Hematopoietic multipotent progenitor cell (in vitro differentiated cells): ENCODE results near the gene RNF17. TPM values are rescaled to one million over a fixed set of nuclear protein-coding genes. Genes with fewer than 3 reads are reported as not detected.
A peak's percentile ranks its signal among the peaks of the same experiment; 100 is the strongest.

Experiments
- DNase-seq, 3 donors: peaks; one replicate each; pipeline ENCODE4 v3.0.0-alpha.2; 2011 to 2015; ENCODE audit warnings: low read depth in 2 of 3, low spot score in 2 of 3
- total RNA-seq: library from RNA; depleted of rRNA; stranded (reverse); fragments of >200 nt; gene quantifications from one replicate; pipeline ENCODE4 v1.2.3, GENCODE V29; 2012

The RNF17 gene
- total RNA-seq, 1 donor = not detected

DNA sequence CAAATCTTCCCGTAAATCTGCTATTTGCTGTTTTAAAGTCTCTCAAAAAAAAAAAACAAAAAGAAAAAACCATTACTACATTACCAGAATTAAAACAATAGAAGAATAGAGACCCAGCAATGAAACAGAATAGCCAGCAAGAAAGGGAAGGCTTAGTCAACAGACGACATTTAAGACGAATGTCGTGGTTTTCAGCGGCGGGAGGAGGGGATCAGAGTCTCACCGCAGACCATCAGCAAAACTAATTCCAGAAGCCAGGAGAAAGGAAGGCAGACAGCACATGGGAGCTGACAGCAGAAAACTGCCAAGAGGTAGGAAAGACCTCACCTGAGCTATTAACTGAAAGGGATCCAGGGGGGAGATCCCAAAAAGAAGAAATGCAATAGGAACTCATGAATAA is 128.9 kb downstream of the RNF17 start:
- DNase-seq = no peak

- DNase-seq = no peak
These were observed 129.9 kb downstream of the RNF17 start for GRCh38 chr13:24893863-24894262.

DNA sequence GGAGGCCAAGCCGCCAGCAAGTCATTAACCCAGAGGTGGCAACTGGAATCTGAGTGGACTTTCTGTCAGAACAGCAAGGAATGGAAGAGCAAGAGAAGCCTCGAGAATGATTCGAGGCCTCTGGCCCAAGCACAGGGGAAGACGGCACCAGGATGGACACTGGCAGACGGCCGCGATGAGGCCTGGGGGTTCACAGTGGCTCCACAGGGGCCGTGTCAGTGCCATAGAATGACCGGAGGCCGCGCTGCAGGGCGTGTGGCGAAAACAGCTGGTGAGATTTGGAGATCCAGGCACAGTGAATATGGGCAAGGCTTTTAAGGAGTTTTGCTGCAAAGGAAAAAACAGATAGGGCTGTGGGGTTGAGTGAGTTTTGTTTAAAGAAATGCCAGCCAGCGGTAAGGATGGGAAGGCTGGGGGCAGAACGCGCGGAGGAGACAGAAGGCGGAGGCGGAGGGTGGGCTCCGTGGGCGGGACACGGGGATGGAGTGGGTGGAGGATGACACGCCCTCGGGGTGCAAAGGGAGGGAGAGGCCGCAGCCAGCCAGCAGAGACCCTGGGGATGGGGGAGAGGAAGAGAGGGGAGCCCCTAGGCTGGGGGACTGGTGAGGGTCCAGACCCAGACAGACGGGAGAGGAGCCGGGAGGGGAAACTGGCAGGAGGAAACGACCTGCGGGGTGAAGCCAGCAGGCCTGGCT is 130.5 kb downstream of the RNF17 start:
- DNase-seq = no peak

DNA sequence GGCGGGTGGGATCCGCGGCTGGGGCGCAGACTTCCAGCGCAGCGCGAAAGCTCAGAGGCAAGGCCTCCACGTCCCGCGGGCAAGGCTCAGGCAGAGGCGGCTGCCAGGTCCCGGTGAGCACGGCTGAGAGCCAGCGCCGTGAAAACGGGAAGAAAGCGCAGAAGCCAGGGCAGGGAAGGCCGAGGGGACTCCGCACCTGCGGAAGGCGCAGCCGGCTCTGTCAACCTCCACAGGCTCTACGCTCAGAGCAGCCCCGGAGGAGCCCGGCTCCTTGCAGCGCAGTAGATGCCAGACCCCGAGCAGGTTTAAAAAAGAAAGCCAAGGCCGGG is 131.0 kb downstream of the RNF17 start:
- DNase-seq = no peak

GRCh38 chr13:24896061-24896460 is 132.1 kb downstream of the RNF17 start:
- DNase-seq = no peak

GRCh38 chr13:24897293-24897692 is 133.3 kb downstream of the RNF17 start:
- DNase-seq = no peak

DNA sequence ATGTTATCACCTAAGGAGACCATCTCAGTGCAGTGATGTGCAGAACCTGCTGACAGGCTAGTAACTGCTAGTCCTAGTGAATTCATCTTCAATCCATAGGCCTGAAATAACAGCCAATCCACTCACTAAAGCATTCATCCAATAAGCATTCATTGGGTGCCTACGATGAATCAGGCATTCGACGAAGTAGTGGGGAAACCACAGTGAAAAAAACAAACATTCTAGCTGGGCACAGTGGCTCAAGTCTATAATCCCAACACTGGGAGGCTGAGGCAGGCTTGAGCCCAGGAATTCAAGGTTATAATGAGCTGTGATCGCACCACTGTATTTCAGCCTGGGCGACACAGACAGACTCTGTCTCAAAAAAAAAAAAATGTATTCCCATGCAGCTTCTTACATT is 135.6 kb downstream of the RNF17 start:
- DNase-seq = no peak

GRCh38 chr13:24900507-24900906 is 136.5 kb downstream of the RNF17 start:
- peak in 1 of 3 donors; percentile 15 for DNase-seq

- no peak for DNase-seq
These were observed 141.3 kb downstream of the RNF17 start for GRCh38 chr13:24905242-24905641.

- no peak for DNase-seq
These were observed 142.3 kb downstream of the RNF17 start for GRCh38 chr13:24906268-24906667.

DNA sequence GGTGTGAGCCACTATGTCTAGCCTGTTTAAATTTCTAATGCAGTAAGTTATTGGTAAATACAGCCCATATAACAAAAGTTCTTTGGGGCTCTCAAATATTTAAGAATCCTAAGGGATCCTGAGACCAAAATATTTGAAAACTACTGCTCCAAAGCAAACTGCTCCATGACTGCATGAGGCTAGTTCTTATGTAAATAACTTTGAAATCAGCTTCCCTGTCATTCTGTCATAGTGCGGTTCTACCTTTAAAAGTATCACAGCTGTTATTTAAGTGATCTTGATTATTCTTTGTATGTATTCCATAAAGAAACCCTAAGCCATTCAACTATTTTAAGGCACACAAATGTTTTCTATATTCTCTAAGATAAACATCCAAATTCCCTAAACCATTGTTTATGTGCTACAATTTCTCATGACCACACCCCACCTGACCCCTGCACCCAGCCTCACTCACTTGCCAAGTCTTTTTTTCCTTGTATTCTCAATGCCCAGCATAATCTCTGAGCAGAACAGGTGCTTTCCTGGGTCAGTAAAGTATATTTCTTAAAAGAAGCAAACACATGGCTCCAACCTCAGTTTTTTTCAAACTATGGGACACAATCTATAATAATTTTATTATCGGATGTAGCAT is 146.6 kb downstream of the RNF17 start:
- DNase-seq = no peak

DNA sequence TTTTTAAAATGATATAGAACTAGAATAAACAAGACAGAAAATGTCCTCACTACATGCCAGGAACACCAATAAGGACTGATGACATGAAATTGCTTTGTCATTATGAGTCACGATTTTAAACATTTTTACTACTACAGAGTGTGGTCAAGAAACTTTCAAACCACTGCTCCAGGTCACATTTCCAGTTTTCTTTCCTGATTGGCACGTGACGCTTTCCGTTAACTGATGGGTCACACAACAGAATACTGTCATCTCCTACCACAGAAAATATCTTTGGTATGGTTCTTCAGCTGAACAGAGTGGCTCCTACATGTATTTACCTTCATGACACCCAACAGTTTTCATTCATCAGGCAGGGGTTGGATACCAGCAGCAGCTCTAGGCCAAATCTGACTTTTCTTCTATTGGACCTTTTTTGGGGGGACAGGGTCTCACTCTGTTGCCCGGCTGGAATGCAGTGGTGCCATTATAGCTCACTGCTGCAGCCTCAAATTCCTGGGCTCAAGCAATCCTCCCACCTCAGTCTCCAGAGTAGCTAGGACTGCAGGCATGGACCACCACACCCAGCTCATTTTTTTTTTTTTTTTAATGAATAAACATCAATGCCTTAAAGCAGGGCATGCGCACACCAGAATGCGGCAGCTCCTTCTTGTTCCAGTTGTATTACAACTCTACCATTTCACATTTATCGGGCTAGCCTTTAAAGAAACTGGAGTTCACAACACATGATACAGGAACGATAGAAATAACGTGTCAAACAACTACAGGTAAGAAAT is 147.4 kb downstream of the RNF17 start:
- peak in 2 of 3 donors; percentile 50 to 58 for DNase-seq

GRCh38 chr13:24916464-24916863 is 152.5 kb downstream of the RNF17 start:
- DNase-seq = no peak

DNA sequence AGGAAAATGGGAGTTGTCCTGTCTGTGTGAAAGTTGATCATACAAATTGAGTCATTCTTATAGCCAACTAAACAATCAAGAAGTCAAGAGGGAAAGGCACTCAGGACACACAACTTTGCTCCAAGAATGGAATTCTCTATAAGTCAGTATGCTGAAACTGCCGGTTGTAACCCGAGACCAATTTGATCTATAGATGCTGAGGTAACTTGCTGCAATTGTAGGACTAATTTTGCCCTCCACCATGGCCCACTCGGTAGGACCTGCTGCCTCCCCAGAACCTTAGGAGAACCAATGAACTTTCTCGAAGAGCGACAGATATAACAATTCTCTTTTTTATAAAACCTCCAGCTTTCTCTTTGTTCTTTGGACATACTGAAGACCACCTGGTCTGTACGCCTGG is 157.0 kb downstream of the RNF17 start:
- no peak for DNase-seq

GRCh38 chr13:24921881-24922280 is 157.9 kb downstream of the RNF17 start:
- DNase-seq = no peak

DNA sequence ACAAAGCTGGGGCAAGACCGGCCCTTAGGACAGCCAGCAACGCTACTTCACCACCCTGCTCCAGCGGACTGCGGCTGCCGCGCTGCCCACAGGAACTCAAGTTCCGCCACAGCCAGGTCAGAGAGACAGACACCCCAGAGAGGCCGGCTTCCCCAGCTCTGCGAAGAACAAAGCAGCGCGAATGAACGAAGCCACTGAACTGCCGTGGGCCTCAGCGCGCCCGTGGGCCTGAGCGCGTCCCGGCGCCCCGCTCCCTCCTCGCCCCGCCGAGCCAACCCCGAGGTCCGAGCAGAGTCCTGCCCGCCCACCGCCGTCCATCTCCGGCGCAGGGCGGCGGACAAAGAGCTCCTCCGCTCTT is 158.4 kb downstream of the RNF17 start:
- DNase-seq = peak in 1 of 3 donors; percentile 7

DNA sequence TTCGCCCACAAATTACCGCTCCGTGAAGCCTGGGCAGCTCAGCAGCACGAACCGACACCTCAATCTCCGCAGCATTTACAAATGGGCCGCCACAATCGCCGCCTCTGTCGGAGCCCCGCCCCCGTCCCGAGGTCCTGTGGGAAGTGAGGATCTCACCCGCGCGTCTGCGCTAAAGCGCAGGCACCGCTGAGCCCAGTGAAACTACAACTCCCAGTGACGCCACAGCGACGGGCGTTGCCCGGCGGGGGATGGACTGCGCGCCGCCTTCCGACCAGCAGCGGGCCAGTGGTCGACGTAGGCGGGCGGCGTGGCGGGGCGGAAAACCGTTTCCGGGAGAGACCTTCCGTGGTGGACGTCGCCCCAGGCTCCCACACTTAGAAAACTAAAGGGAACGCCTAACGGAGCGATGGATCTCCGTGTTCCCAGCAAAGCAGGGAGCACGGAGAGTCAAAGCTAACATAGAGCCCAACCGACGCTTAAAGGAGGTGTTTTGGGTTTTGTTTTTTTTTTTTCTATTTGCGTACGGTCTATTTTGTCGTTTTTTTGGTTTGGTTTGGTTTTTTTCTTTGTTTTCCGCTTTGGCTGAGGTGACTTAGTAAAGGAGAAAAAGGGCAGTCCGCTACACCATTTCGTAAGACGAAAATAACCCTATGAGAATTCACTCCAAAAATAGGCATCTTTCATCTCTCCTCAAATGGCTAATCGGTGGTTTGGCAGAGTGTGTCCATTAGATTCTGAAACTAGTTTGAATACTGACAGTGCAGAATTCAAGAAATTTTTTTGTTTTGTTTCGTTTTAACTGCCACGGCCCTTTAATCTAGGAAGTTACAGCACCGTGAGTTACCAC is 159.0 kb downstream of the RNF17 start:
- DNase-seq = peak; percentile 79 to 97 (median 97)

DNA sequence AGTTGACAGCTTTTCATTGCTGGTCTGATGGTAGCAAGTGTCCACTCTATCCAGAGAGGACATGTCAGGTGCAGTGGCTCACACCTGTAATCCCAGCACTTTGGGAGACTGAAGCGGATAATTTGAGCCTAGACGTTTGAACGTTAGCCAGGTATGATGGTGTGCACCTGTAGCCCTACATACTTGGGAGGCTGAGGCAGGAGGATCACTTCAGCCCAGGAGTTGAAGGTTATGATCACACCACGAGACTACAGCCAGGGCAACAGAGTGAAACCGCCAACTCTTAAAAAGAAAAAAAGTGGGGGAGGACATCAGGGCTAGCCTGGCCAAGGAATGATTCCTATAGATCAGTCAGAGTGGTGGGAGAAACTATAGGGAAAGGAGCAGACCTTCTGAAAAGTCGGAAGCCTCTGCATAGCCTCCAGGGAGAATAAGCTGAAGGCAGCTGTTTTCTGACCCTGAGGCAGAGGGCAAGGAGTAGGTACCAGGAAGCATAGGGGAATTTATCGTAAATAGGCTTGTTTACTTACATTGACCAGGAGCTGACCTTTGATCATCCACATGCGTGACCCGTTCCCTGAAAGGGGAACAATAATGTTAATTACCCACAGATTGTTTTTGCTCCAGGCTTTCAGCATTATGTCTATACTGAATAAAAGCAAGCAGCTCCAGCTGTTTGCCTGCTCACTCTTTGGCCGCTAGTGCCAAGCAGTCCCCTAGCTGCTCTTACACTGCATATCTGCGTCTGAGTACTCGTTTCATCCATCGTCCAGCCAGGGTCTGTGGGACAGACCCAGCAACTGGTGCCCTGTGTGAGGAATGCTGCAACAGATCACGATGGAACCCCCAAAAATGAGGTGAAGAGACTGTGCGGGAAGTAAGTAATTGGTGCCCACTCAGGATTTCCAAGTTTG is 161.6 kb downstream of the RNF17 start:
- no peak for DNase-seq

GRCh38 chr13:24927810-24928404 is 163.9 kb downstream of the RNF17 start:
- no peak for DNase-seq

- DNase-seq = no peak
These were observed 165.2 kb downstream of the RNF17 start for GRCh38 chr13:24929196-24929595.
